OCI-LY1 (cell line): ENCODE data around the gene RBM7.

ENCODE experiments used
- H2AFZ ChIP-seq: fragments of 200-600 bp; sonication (generic), shearing (Covaris generic); 2 replicates; pipeline ENCODE4 v1.6.0; 2014; ENCODE audit warnings: antibody characterized with exemption, mild to moderate bottlenecking, low read length
- H3F3A ChIP-seq: fragments of 200-600 bp; sonication (generic), shearing (Covaris generic); 2 replicates; pipeline ENCODE4 v1.6.0; 2014; ENCODE audit warnings: mild to moderate bottlenecking, antibody characterized with exemption, low read length, moderate library complexity; ENCODE audit not compliant: insufficient read depth
- H3K27ac ChIP-seq: fragments of 200-600 bp; sonication (generic); 2 replicates; pipeline ENCODE4 v1.5.1; 2014; ENCODE audit warnings: low read length, mixed run types, mild to moderate bottlenecking, low read depth; ENCODE audit not compliant: poor library complexity, severe bottlenecking
- H3K27me3 ChIP-seq: fragments of 200-600 bp; sonication (generic); 2 replicates; pipeline ENCODE4 v1.6.0; 2014; ENCODE audit warnings: antibody characterized with exemption, mild to moderate bottlenecking, low read length, moderate library complexity; ENCODE audit not compliant: insufficient read depth
- H3K36me3 ChIP-seq: fragments of 200-600 bp; sonication (generic); 2 replicates; pipeline ENCODE4 v1.6.1; 2014; ENCODE audit warnings: mild to moderate bottlenecking, antibody characterized with exemption, low read length, moderate library complexity, mixed read lengths; ENCODE audit not compliant: insufficient read depth
- H3K4me1 ChIP-seq: fragments of 200-600 bp; sonication (generic); 2 replicates; pipeline ENCODE4 v1.5.1; 2014; ENCODE audit warnings: mild to moderate bottlenecking, low read length, moderate library complexity; ENCODE audit not compliant: insufficient read depth, severe bottlenecking
- H3K4me2 ChIP-seq: fragments of 200-600 bp; sonication (generic), shearing (Covaris generic); 2 replicates; pipeline ENCODE4 v1.6.1; 2014; ENCODE audit warnings: low read length
- H3K4me3 ChIP-seq: fragments of 200-600 bp; sonication (generic); 2 replicates; pipeline ENCODE4 v1.5.1; 2014; ENCODE audit warnings: low read length, low read depth, mild to moderate bottlenecking, mixed read lengths; ENCODE audit not compliant: poor library complexity, severe bottlenecking
- H3K79me2 ChIP-seq: fragments of 200-600 bp; shearing (Covaris generic); 2 replicates; pipeline ENCODE4 v1.6.1; 2016; ENCODE audit warnings: mixed run types, low read length, mixed read lengths; ENCODE audit not compliant: insufficient read depth
- H3K9ac ChIP-seq: fragments of 200-600 bp; sonication (generic), shearing (Covaris generic); 2 replicates; pipeline ENCODE4 v1.6.1; 2014; ENCODE audit warnings: mild to moderate bottlenecking, low read length, mixed read lengths
- H3K9me2 ChIP-seq: fragments of 200-600 bp; sonication (generic), shearing (Covaris generic); 2 replicates; pipeline ENCODE4 v1.6.1; 2014; ENCODE audit warnings: low read depth, mild to moderate bottlenecking, low read length, mixed read lengths
- H3K9me3 ChIP-seq: fragments of 200-600 bp; shearing (Covaris generic); 2 replicates; pipeline ENCODE4 v1.6.1; 2014; ENCODE audit warnings: low read length, mixed read lengths
- H4K20me1 ChIP-seq: fragments of 200-600 bp; sonication (generic), shearing (Covaris generic); 2 replicates; pipeline ENCODE4 v1.6.0; 2016; ENCODE audit warnings: mild to moderate bottlenecking, low read length; ENCODE audit not compliant: insufficient read depth
- CTCF ChIP-seq: fragments of 200-600 bp; sonication (generic), shearing (Covaris generic); IDR thresholded peaks from 2 replicates; pipeline ENCODE4 v1.5.1; 2017; ENCODE audit warnings: mild to moderate bottlenecking, antibody characterized with exemption, low read length, moderate library complexity, mixed read lengths
- EZH2 ChIP-seq: fragments of 200-600 bp; sonication (generic), shearing (Covaris generic); IDR thresholded peaks from 2 replicates; pipeline ENCODE4 v1.8.0; 2017; ENCODE audit warnings: borderline replicate concordance, mixed run types, mild to moderate bottlenecking, antibody characterized with exemption, low read length, moderate library complexity, mixed read lengths

The RBM7 gene

GRCh38 chr11:114398303-114398920 lies 2.1 kb upstream of the RBM7 start:
- TF ChIP-seq CTCF = no peak
- TF ChIP-seq EZH2 = no peak
- Histone ChIP-seq H4K20me1 (no peaks in the 10 kb centered on the region), H3K4me1 (peaks cover 21% of the 10 kb centered on the region), H3K4me2 (0 out of 2 replicates have a peak overlapping the region, but pooled peaks have one; percentile 81), H3K79me2 (peaks cover 27% of the 10 kb centered on the region), H2AFZ (no peak overlapping the region), H3K36me3 (peaks cover 9% of the 10 kb centered on the region), H3K27ac (no peak overlapping the region), H3K9me3 (no peaks in the 10 kb centered on the region), H3K27me3 (no peaks in the 10 kb centered on the region), H3F3A (no peaks in the 10 kb centered on the region), H3K4me3 (no peak overlapping the region), H3K9me2 (no peaks in the 10 kb centered on the region), H3K9ac (no peak overlapping the region)

- Histone ChIP-seq H3K79me2 (peaks cover 35% of the 10 kb centered on the region), H3K27ac (peak overlapping the region; percentile 64), H3K36me3 (peaks cover 16% of the 10 kb centered on the region), H2AFZ (no peak overlapping the region), H3K27me3 (no peaks in the 10 kb centered on the region), H3K9ac (peak overlapping the region; percentile 99), H3K4me3 (peak overlapping the region; percentile 93), H3K9me2 (no peaks in the 10 kb centered on the region), H3F3A (no peaks in the 10 kb centered on the region), H3K4me1 (peaks cover 21% of the 10 kb centered on the region), H4K20me1 (no peaks in the 10 kb centered on the region), H3K4me2 (peak overlapping the region; percentile 81), H3K9me3 (no peaks in the 10 kb centered on the region)
- TF ChIP-seq EZH2 (no peak), CTCF (no peak)
Observed at GRCh38 chr11:114399490-114400215, 813 bp upstream of the RBM7 start.

GRCh38 chr11:114400915-114401223 lies 403 bp downstream of the RBM7 start:
- H3F3A ChIP-seq = no peaks in the 10 kb centered on the region
- peak overlapping the region; percentile 99 for H3K9ac ChIP-seq
- H3K4me3 ChIP-seq = peak overlapping the region; percentile 93
- no peaks in the 10 kb centered on the region for H3K9me2 ChIP-seq
- peaks cover 21% of the 10 kb centered on the region for H3K4me1 ChIP-seq
- no peaks in the 10 kb centered on the region for H4K20me1 ChIP-seq
- H3K9me3 ChIP-seq = no peaks in the 10 kb centered on the region
- no peak overlapping the region for H2AFZ ChIP-seq
- H3K36me3 ChIP-seq = peaks cover 28% of the 10 kb centered on the region
- no peaks in the 10 kb centered on the region for H3K27me3 ChIP-seq
- H3K27ac ChIP-seq = peak overlapping the region; percentile 59
- TF ChIP-seq EZH2 (no peak), CTCF (peak; percentile 8; the same call in 1 of the 2 replicates)
- H3K79me2 ChIP-seq = peaks cover 35% of the 10 kb centered on the region
- peak overlapping the region; percentile 91 for H3K4me2 ChIP-seq
